ENCODE measurements around the gene BAHD1.

BAHD1 gene

GRCh38 chr15:40500568-40501330 lies 60.0 kb downstream of the BAHD1 start:
- DNase-seq, result no peak

GRCh38 chr15:40501487-40501886 lies 60.7 kb downstream of the BAHD1 start:
- DNase-seq, result no peak

GRCh38 chr15:40506964-40507571 lies 66.3 kb downstream of the BAHD1 start:
- DNase-seq, result peak; percentile 49 to 59

GRCh38 chr15:40508216-40508615 lies 67.5 kb downstream of the BAHD1 start:
- no peak for DNase-seq

GRCh38 chr15:40510201-40510600 lies 69.4 kb downstream of the BAHD1 start:
- no peak for DNase-seq

GRCh38 chr15:40511093-40511471 lies 70.3 kb downstream of the BAHD1 start:
- peak; percentile 18 to 38 for DNase-seq

- peak; percentile 24 to 39 for DNase-seq
These were observed 70.8 kb downstream of the BAHD1 start for GRCh38 chr15:40511472-40512133.

GRCh38 chr15:40512440-40512839 lies 71.7 kb downstream of the BAHD1 start:
- DNase-seq, result no peak

- no peak for DNase-seq
These were observed 72.9 kb downstream of the BAHD1 start for GRCh38 chr15:40513609-40514008.

GRCh38 chr15:40516322-40516721 lies 75.6 kb downstream of the BAHD1 start:
- DNase-seq, result no peak
